ENCODE measurements around the gene CCDC170.

The CCDC170 gene

DNA sequence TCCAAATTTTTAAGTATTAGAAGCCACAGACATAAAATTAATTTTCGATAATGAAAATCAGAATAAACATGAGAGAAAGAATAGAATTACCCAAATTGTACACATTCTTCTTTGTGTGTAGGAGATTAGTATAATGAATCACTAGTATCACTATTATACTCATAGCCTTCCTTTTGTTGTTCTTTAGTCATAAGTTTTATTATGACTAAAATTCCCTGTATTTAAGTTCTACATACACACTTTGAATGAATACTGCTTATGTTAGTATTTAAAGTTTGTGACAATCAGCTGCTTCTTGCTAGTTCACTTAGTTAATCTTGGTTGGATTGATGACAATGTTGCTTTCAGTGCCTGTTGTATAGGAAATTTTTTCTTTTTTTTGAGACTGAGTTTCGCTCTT lies 72.7 kb downstream of the CCDC170 start:
- TF ChIP-seq, protein P1, sequence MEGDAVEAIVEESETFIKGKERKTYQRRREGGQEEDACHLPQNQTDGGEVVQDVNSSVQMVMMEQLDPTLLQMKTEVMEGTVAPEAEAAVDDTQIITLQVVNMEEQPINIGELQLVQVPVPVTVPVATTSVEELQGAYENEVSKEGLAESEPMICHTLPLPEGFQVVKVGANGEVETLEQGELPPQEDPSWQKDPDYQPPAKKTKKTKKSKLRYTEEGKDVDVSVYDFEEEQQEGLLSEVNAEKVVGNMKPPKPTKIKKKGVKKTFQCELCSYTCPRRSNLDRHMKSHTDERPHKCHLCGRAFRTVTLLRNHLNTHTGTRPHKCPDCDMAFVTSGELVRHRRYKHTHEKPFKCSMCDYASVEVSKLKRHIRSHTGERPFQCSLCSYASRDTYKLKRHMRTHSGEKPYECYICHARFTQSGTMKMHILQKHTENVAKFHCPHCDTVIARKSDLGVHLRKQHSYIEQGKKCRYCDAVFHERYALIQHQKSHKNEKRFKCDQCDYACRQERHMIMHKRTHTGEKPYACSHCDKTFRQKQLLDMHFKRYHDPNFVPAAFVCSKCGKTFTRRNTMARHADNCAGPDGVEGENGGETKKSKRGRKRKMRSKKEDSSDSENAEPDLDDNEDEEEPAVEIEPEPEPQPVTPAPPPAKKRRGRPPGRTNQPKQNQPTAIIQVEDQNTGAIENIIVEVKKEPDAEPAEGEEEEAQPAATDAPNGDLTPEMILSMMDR (IDR thresholded peaks at IDR 0.05; ENCODE audit: low read depth, low read length) = no peak
- H3K4me3 ChIP-seq (replicated peaks in 1 of 2; ENCODE audit: low read depth in 2 of 2, low read length in 2 of 2) = no peak overlapping the region
- DNase-seq (ENCODE audit: low read depth in 2 of 2) = peak in 1 of 2 donors; percentile 3

DNA sequence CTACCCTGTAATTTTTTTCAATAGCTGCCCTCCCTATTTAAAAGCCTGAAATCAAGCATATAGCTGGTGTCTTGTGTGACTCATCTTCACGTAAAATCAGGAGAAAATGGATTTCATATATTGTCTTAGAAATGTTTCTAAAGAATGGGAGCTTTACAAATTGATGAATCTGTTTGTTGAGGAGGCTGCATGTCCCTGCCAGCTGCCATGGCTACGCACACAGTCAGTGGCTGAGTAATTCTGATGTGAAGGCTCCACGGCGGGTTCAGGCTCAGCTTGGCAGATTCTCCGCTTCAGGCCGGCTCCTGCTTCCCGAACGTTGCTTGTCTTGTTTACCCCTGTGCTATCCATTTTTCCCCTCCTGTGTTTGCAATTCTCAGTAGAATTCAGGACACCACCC lies 82.8 kb downstream of the CCDC170 start:
- H3K4me3 ChIP-seq (replicated peaks in 1 of 2; ENCODE audit: low read depth in 2 of 2, low read length in 2 of 2) = no peak overlapping the region
- TF ChIP-seq, protein P1 (IDR thresholded peaks at IDR 0.05; ENCODE audit: low read depth, low read length) = no peak
- no peak for DNase-seq (ENCODE audit: low read depth in 2 of 2)

DNA sequence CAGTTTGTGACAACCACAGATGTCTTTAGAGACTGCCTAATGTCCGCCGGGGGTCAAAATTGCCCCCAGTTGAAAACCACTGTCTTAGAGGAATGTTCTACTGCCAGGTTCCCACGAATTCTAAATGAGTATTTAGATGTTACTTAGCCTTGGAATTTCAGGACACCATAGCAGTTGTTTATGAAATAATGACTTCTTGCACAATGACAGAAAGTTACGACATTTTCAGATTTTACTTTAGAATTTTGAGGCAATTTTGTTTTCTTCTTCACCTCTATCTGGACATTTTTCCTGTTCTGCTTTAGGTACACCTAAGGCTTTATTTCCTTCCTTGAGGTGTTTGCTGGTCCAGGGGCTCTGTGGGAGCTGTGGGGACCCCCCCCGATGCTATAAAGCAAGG lies 83.4 kb downstream of the CCDC170 start:
- TF ChIP-seq, protein P1 (IDR thresholded peaks at IDR 0.05; ENCODE audit: low read depth, low read length) = no peak
- no peak for DNase-seq (ENCODE audit: low read depth in 2 of 2)
- no peak overlapping the region for H3K4me3 ChIP-seq (replicated peaks in 1 of 2; ENCODE audit: low read depth in 2 of 2, low read length in 2 of 2)

DNA sequence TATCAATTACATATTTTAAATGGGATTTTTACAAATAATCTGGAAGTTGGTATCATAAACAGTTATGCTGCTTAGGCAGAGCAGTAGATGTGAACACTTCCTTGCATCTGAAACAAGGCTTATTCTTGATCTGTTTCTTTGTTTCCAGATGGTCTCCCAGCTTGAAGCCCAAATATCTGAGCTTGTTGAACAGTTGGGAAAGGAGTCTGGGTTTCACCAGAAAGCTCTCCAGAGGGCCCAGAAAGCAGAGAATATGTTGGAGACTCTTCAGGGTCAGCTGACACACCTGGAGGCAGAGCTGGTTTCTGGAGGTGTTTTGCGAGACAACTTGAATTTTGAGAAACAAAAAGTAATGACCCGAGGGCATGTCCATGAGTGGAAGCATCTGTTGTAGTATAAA lies 91.9 kb downstream of the CCDC170 start:
- TF ChIP-seq, protein P1 (IDR thresholded peaks at IDR 0.05; ENCODE audit: low read depth, low read length) = no peak
- H3K4me3 ChIP-seq (replicated peaks in 1 of 2; ENCODE audit: low read depth in 2 of 2, low read length in 2 of 2) = no peak overlapping the region
- no peak for DNase-seq (ENCODE audit: low read depth in 2 of 2)

DNA sequence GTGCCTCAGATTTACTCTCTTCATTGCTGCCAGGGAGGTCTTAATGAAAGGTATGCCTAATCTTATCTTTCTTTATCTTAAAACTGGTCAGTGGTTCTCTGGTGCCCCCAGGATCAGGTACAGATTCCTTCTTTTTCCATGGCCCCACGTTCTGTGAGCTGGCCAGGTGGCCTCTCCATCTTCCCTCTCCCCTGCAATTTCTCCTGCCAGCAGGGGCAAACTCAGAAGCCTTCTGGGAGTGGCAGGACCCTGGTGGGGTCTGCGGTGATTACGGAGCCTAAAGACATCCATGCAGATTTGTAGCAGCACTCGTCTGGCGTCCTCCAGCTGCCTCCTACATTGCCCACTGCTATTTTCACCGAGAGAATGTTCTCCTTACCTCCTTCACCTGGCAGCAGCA lies 95.8 kb downstream of the CCDC170 start:
- no peak overlapping the region for H3K4me3 ChIP-seq (replicated peaks in 1 of 2; ENCODE audit: low read depth in 2 of 2, low read length in 2 of 2)
- TF ChIP-seq, protein P1 (IDR thresholded peaks at IDR 0.05; ENCODE audit: low read depth, low read length) = no peak
- no peak for DNase-seq (ENCODE audit: low read depth in 2 of 2)

DNA sequence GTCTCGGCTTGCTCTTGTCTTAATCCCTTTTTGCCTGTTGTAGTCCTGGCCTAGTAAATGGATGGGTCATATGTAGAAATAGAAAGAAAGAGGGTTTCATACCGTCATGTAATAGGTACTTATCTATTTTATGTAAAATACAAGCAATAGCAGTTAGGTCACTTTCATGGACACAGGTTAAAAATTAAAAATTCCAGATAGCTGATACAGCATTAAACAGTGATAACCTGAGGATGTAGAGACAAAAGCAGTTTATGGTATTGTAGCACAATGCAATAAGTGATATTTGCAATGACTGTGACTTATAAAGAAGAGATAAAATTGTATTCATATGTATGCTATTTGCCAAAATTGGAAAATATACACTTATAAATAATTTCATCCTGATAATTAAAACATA lies 96.9 kb downstream of the CCDC170 start:
- no peak overlapping the region for H3K4me3 ChIP-seq (replicated peaks in 1 of 2; ENCODE audit: low read depth in 2 of 2, low read length in 2 of 2)
- DNase-seq (ENCODE audit: low read depth in 2 of 2) = no peak
- TF ChIP-seq, protein P1 (IDR thresholded peaks at IDR 0.05; ENCODE audit: low read depth, low read length) = no peak

DNA sequence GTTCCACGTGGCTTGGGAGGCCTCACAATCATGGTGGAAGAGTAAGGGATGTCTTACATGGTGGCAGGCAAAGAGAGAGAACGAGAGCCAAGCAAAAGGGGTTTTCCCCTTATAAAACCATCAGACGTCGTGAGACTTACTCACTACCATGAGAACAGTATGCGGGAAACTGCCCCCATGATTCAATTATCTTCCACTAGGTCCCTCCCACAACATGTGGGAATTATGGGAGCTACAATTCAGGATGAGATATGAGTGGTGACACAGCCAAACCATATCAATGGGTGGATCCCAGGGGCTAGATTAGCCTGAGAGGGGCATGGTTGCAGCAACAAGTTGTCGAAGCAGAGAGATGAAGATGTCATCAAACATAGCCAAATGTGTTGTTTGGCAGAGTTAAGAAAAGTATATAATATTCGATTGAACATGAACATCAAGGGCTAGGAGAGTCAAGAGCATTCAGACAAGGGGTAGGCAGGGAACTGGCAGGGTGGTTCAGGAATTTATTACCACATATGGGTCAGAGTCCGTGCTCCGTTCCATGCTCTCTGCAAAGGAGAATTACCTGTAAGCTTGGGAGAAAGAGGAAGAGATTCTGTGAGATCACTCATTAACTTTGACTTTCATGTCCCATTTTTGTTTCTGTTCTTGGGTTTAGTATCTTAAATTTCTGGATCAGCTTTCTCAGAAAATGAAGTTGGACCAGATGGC lies 98.8 kb downstream of the CCDC170 start:
- no peak overlapping the region for H3K4me3 ChIP-seq (replicated peaks in 1 of 2; ENCODE audit: low read depth in 2 of 2, low read length in 2 of 2)
- TF ChIP-seq, protein P1 (IDR thresholded peaks at IDR 0.05; ENCODE audit: low read depth, low read length) = no peak
- no peak for DNase-seq (ENCODE audit: low read depth in 2 of 2)

Data from cardiac fibroblast (primary cell).